Measurements from ENCODE around the gene SLF2.

- TF ChIP-seq CTCF (IDR thresholded peaks at IDR 0.05; ENCODE audit: low read length) (no peak), EZH2 (IDR thresholded peaks at IDR 0.05; ENCODE audit: borderline replicate concordance, low read length) (no peak)
These were observed 91.0 kb downstream of the SLF2 start for GRCh38 chr10:101003639-101004206.
